Measurements from ENCODE around the gene CDK2AP2.

- no peak for TF ChIP-seq CTCF (conservative IDR thresholded peaks at IDR 0.05; ENCODE audit: low read length)
- no peak for TF ChIP-seq EZH2phosphoT487 (IDR thresholded peaks at IDR 0.05; ENCODE audit: borderline replicate concordance)
These were observed 35.1 kb downstream of the CDK2AP2 start for GRCh38 chr11:67472882-67473281.

All from Loucy (cell line).